Ureter (tissue), 1 donor: ENCODE data around the gene ACSF3. TPM values are rescaled to one million over a fixed set of nuclear protein-coding genes. Genes with fewer than 3 reads are reported as not detected.
"Not testable (repeated sequence)": the region's sequence is repeated elsewhere in the genome, so short reads cannot be mapped to it uniquely, and the experiment has no call there.

Experiments
- DNase-seq: peaks from one replicate; pipeline ENCODE4 v3.0.0-alpha.2; 2020; ENCODE audit warnings: low spot score
- total RNA-seq: library from RNA; stranded (reverse); gene quantifications from one replicate; pipeline ENCODE4 v1.2.4, GENCODE V29; 2023
- donor health status: DM: yes; HTN: yes; CAD: no.

The ACSF3 gene
- total RNA-seq, 1 donor from 2014 or later = 51.7 TPM

GRCh38 chr16:89055894-89056555 lies 37.6 kb upstream of the ACSF3 start:
- DNase-seq = no peak

- DNase-seq = no peak
Observed at GRCh38 chr16:89056592-89056991, 37.1 kb upstream of the ACSF3 start.

- no peak for DNase-seq
Observed at GRCh38 chr16:89057738-89058137, 35.9 kb upstream of the ACSF3 start.

- no peak for DNase-seq
Observed at GRCh38 chr16:89058812-89059211, 34.8 kb upstream of the ACSF3 start.

- DNase-seq = no peak
Observed at GRCh38 chr16:89060207-89060794, 33.4 kb upstream of the ACSF3 start.

GRCh38 chr16:89061086-89061485 lies 32.6 kb upstream of the ACSF3 start:
- no peak for DNase-seq

- DNase-seq = no peak
Observed at GRCh38 chr16:89061590-89062380, 31.9 kb upstream of the ACSF3 start.

- DNase-seq = no peak
Observed at GRCh38 chr16:89062389-89063345, 31.0 kb upstream of the ACSF3 start.

- no peak for DNase-seq
Observed at GRCh38 chr16:89063768-89064320, 29.8 kb upstream of the ACSF3 start.

- no peak for DNase-seq
Observed at GRCh38 chr16:89064606-89065457, 28.8 kb upstream of the ACSF3 start.

GRCh38 chr16:89065458-89065822 lies 28.2 kb upstream of the ACSF3 start:
- DNase-seq = no peak

GRCh38 chr16:89066721-89067120 lies 26.9 kb upstream of the ACSF3 start:
- DNase-seq = no peak

- DNase-seq = no peak
Observed at GRCh38 chr16:89067677-89068443, 25.8 kb upstream of the ACSF3 start.

GRCh38 chr16:89068814-89069616 lies 24.6 kb upstream of the ACSF3 start:
- not testable (repeated sequence) for DNase-seq

- no peak for DNase-seq
Observed at GRCh38 chr16:89069920-89070319, 23.7 kb upstream of the ACSF3 start.

- no peak for DNase-seq
Observed at GRCh38 chr16:89070590-89070989, 23.1 kb upstream of the ACSF3 start.

GRCh38 chr16:89071686-89072547 lies 21.7 kb upstream of the ACSF3 start:
- no peak for DNase-seq

- no peak for DNase-seq
Observed at GRCh38 chr16:89072548-89073130, 21.0 kb upstream of the ACSF3 start.
